Esophagus (tissue), 2 donors: ENCODE results near the gene PRMT1. TPM values are rescaled to one million over a fixed set of nuclear protein-coding genes. Genes with fewer than 3 reads are reported as not detected.

Experiments used
- H3K27ac ChIP-seq, 2 donors: one replicate each; pipeline ENCODE4 v1.5.1; 2013; ENCODE audit warnings: low read depth in 2 of 2, mild to moderate bottlenecking in 2 of 2, inconsistent platforms in 1 of 2, low read length in 1 of 2, moderate library complexity in 1 of 2
- H3K27me3 ChIP-seq, 2 donors: one replicate each; pipeline ENCODE4 v1.6.1; 2013; ENCODE audit warnings: low read length in 2 of 2, control low read depth in 1 of 2, mild to moderate bottlenecking in 1 of 2; ENCODE audit not compliant: insufficient read depth in 2 of 2, control insufficient read depth in 1 of 2
- H3K36me3 ChIP-seq, 2 donors: one replicate each; pipeline ENCODE4 v1.6.1; 2013; ENCODE audit warnings: low read length in 1 of 2; ENCODE audit not compliant: control insufficient read depth in 2 of 2, insufficient read depth in 2 of 2
- H3K4me1 ChIP-seq, 2 donors: one replicate each; pipeline ENCODE4 v1.6.1; 2013; ENCODE audit warnings: low read length in 1 of 2; ENCODE audit not compliant: control insufficient read depth in 2 of 2, insufficient read depth in 2 of 2
- H3K4me3 ChIP-seq, 2 donors: one replicate each; pipeline ENCODE4 v1.5.1; 2013; ENCODE audit warnings: low read length in 2 of 2, mild to moderate bottlenecking in 2 of 2, low read depth in 1 of 2, moderate library complexity in 1 of 2
- H3K9me3 ChIP-seq, 2 donors: one replicate each; pipeline ENCODE4 v1.6.1; 2013; ENCODE audit warnings: mild to moderate bottlenecking in 2 of 2, low read depth in 1 of 2, low read length in 1 of 2, moderate library complexity in 1 of 2; ENCODE audit not compliant: control insufficient read depth in 2 of 2, insufficient read depth in 1 of 2
- WGBS, 2 donors: extraction: QIAGEN DNeasy Blood & Tissue Kit; methylation state at CpG; one replicate each; pipeline ENCODE4 v1.1.7; 2013; 5-methylcytosine and 5-hydroxymethylcytosine counted together
- polyA plus RNA-seq, 2 donors: library from polyadenylated mRNA; stranded (reverse); fragments of 200-250 nt; gene quantifications; one replicate each; pipeline ENCODE4 v1.2.3, GENCODE V29; 2013
- donor health status: healthy with polysubstance abuse.
- donor health status: Bipolar disorder and iron deficiency.

PRMT1 gene
- polyA plus RNA-seq, 2 donors, result 72.5 to 146 TPM

- H3K27ac ChIP-seq, result peak overlapping the region; percentile 70 to 88
- no peaks in the 10 kb centered on the region for H3K27me3 ChIP-seq
- H3K36me3 ChIP-seq, result no peaks in the 10 kb centered on the region
- H3K4me1 ChIP-seq, result peaks cover 6% of the 10 kb centered on the region in 2 donors
- H3K9me3 ChIP-seq, result no peaks in the 10 kb centered on the region
- WGBS, 2 donors, result 6 to 7% methylated on average over 19 of the region's 19 CpGs
- H3K4me3 ChIP-seq, result no peak overlapping the region
Measured at GRCh38 chr19:49637821-49638738, 39.0 kb upstream of the PRMT1 start.

GRCh38 chr19:49639401-49640112 lies 37.5 kb upstream of the PRMT1 start:
- WGBS, 2 donors, result 3 to 4% methylated on average over 29 to 31 of the region's 31 CpGs

GRCh38 chr19:49640113-49640898 lies 36.8 kb upstream of the PRMT1 start, which contains the start of gene RRAS:
TSS of gene RRAS (minus strand) at chr19:49640143. CDS start at chr19:49640098, 45 bp downstream.
- Histone ChIP-seq H3K9me3 (no peaks in the 10 kb centered on the region), H3K27me3 (no peaks in the 10 kb centered on the region), H3K4me3 (peak within 1 kb of the TSS; percentile 52 to 55), H3K27ac (peak within 1 kb of the TSS; percentile 95 to 99), H3K36me3 (peaks cover 0 to 5% of the 10 kb centered on the region in 2 donors), H3K4me1 (peaks cover 5 to 6% of the 10 kb centered on the region in 2 donors)
- 0% methylated on average over 50 to 51 of the region's 51 CpGs for WGBS, 2 donors

More at GRCh38 chr19:49639401-49640112, 37.5 kb upstream of the PRMT1 start:
- Histone ChIP-seq H3K4me1 (peaks cover 6% of the 10 kb centered on the region in 2 donors), H3K4me3 (peak overlapping the region; percentile 52 to 55), H3K27me3 (no peaks in the 10 kb centered on the region), H3K9me3 (no peaks in the 10 kb centered on the region), H3K36me3 (no peaks in the 10 kb centered on the region), H3K27ac (peak overlapping the region; percentile 92 to 95)

- H3K4me1 ChIP-seq, result peaks cover under 1 to 2% of the 10 kb centered on the region in 2 donors
- H3K27me3 ChIP-seq, result no peaks in the 10 kb centered on the region
- H3K9me3 ChIP-seq, result no peaks in the 10 kb centered on the region
- peaks cover 0 to 12% of the 10 kb centered on the region in 2 donors for H3K36me3 ChIP-seq
- H3K4me3 ChIP-seq, result peak within 1 kb of the TSS; percentile 89 to 95
- 0 to 1% methylated on average over 85 to 87 of the region's 87 CpGs for WGBS, 2 donors
- peak within 1 kb of the TSS; percentile 95 to 99 for H3K27ac ChIP-seq
Measured at GRCh38 chr19:49641688-49642491, 35.2 kb upstream of the PRMT1 start, which contains the start of gene SCAF1. TSS of gene SCAF1 (plus strand) at chr19:49642209. CDS start at chr19:49645027, 2,818 bp downstream.

- H3K27ac ChIP-seq, result peak overlapping the region; percentile 93 to 95
- H3K9me3 ChIP-seq, result no peaks in the 10 kb centered on the region
- H3K4me1 ChIP-seq, result peaks cover 0 to 2% of the 10 kb centered on the region in 2 donors
- WGBS, 2 donors, result 4 to 6% methylated on average over 5 of the region's 5 CpGs
- peaks cover 4 to 18% of the 10 kb centered on the region in 2 donors for H3K36me3 ChIP-seq
- H3K27me3 ChIP-seq, result no peaks in the 10 kb centered on the region
- peak overlapping the region; percentile 89 to 95 for H3K4me3 ChIP-seq
Measured at GRCh38 chr19:49642492-49643035, 34.5 kb upstream of the PRMT1 start.

- H3K9me3 ChIP-seq, result no peaks in the 10 kb centered on the region
- no peak overlapping the region for H3K4me3 ChIP-seq
- H3K27me3 ChIP-seq, result no peaks in the 10 kb centered on the region
- peaks cover 4 to 18% of the 10 kb centered on the region in 2 donors for H3K36me3 ChIP-seq
- 61 to 68% methylated on average over 2 of the region's 2 CpGs for WGBS, 2 donors
- H3K4me1 ChIP-seq, result peaks cover 0 to 2% of the 10 kb centered on the region in 2 donors
- peak overlapping the region in 1 of 2 donors; percentile 0 for H3K27ac ChIP-seq
Measured at GRCh38 chr19:49643466-49643865, 33.6 kb upstream of the PRMT1 start.

- Histone ChIP-seq H3K4me3 (no peak overlapping the region), H3K27ac (no peak overlapping the region), H3K4me1 (peaks cover 0 to 2% of the 10 kb centered on the region in 2 donors), H3K27me3 (no peaks in the 10 kb centered on the region), H3K36me3 (peaks cover 4 to 29% of the 10 kb centered on the region in 2 donors), H3K9me3 (no peaks in the 10 kb centered on the region)
- WGBS, 2 donors, result 86 to 91% methylated on average over 11 of the region's 11 CpGs
Measured at GRCh38 chr19:49645592-49645991, 31.5 kb upstream of the PRMT1 start.

GRCh38 chr19:49645995-49646394 lies 31.1 kb upstream of the PRMT1 start:
- Histone ChIP-seq H3K27me3 (no peaks in the 10 kb centered on the region), H3K36me3 (peaks cover 4 to 29% of the 10 kb centered on the region in 2 donors), H3K4me1 (peaks cover 0 to under 1% of the 10 kb centered on the region in 2 donors), H3K9me3 (no peaks in the 10 kb centered on the region), H3K4me3 (no peak overlapping the region), H3K27ac (no peak overlapping the region)
- WGBS, 2 donors, result 93% methylated on average over 13 of the region's 13 CpGs
